Activated T-helper 9 cell treated with anti-CD3 and anti-CD28 coated beads, Interleukin-2, amount 50 U/mL, for 16 hours (primary cell): ENCODE measurements around the gene GRM1.

Experiments used
- DNase-seq: peaks from one replicate; pipeline ENCODE4 v3.0.0-alpha.2; 2020; ENCODE audit warnings: low read depth

The GRM1 gene

DNA sequence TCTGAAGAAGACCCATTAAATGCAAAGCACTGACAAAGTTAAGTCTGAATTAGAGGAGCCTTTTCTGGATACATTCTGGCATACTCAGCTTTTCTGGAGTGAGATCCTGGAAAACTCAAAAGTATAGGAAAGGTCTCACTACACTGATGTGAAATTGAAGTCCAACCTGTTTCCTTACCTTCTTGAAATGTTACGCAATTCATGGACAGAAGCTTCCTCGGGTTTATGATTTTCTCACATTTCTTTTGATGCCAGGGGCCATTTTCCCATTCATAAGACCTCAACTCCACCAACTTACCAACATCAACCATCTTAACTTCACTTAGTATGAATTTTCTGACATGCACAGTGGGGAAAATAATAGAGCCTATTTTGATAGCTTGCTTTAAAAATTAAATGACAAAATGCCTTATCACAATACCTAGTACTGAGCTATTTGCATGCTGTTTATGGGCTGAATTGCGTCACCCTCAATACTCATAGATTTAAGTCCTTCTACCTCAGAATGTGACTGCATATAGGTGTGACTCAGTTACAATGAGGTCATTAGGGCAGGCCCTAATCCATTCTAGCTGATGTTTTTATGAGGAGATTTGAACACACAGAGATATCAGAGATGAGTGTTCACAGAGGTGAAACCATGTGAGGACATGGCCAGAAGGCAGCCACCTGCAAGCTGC lies 441.4 kb downstream of the GRM1 start:
- DNase-seq, result no peak

DNA sequence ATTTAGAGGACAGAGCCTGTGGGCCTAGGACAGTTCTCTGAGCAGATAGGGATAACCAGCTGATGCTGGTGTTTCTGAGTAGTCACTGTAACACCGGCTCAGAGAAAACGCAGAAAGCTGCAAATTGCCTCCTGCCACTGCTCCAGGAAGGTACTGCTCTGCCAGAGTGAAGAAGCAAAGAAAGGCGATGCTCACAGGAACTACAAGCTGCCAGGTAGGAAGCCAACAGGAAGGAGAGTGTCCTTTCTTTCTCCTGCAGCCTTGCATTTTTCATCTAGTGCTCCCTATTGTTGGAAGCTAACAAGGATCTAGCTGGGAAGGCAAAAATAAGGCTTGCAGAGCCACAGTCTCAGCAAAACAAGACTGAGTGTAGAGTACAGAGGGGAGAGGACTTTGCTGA lies 444.1 kb downstream of the GRM1 start:
- DNase-seq, result no peak

DNA sequence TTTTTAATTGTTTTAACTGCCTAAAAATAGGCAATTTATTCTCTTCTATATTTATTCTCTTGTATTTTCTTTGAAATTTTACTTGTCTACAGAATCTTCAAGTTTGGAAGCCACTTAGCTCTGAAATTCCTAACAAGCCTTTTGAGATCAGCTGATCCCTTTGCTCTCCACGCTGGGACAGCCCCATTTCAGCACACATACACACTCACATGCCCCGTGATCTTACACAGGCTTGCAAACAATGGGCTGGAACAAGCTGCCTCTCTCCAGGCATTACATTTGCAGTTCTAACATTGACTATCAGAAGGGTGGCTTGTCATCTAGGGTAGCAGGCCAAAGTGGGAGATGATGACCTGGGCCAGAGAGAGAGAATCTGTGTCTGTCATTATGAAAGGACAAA lies 452.7 kb downstream of the GRM1 start:
- DNase-seq, result no peak

DNA sequence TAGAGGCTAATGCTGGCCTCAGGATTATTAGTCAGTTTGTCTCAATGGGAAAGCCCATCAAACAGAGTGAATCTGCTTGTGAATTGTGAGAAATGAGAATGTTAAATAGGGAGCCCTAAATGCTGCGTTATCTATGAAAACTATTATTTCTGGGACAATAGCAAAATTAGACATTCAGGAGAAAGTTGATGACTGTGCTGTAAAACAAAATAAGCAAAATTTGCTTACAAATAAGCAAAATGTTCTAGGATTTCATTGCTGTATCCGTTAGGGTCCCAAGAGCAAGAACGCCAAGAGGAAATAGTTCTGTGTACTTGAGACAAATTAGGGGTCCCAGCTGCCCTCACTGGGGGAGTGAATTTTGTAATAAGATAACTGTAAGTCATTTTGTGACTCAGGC lies 455.5 kb downstream of the GRM1 start:
- DNase-seq, result no peak
